ENCODE results near the gene FAM3A. TPM values are rescaled to one million over a fixed set of nuclear protein-coding genes. Genes with fewer than 3 reads are reported as not detected.

Gene FAM3A
- total RNA-seq, 2 donors from 2014 or later = 23.6 to 24.3 TPM

DNA sequence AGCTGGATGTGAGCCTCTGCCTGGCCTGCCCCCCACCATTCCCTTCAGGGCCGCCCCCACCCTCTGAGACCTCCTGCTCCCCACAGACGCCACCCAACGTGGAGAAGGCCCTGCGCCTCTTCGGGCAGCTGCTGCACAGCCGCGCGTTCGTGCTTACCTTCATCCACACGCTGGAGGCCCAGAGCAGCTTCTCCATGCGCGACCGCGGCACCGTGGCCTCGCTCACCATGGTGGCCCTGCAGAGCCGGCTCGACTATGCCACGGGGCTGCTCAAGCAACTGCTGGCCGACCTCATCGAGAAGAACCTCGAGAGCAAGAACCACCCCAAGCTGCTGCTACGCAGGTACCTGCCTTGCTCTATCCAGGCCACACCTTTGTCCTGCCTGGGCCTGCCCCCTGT is 47.8 kb downstream of the FAM3A start:
- TF ChIP-seq, protein P1, sequence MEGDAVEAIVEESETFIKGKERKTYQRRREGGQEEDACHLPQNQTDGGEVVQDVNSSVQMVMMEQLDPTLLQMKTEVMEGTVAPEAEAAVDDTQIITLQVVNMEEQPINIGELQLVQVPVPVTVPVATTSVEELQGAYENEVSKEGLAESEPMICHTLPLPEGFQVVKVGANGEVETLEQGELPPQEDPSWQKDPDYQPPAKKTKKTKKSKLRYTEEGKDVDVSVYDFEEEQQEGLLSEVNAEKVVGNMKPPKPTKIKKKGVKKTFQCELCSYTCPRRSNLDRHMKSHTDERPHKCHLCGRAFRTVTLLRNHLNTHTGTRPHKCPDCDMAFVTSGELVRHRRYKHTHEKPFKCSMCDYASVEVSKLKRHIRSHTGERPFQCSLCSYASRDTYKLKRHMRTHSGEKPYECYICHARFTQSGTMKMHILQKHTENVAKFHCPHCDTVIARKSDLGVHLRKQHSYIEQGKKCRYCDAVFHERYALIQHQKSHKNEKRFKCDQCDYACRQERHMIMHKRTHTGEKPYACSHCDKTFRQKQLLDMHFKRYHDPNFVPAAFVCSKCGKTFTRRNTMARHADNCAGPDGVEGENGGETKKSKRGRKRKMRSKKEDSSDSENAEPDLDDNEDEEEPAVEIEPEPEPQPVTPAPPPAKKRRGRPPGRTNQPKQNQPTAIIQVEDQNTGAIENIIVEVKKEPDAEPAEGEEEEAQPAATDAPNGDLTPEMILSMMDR (conservative IDR thresholded peaks at IDR 0.05) = no peak
- peaks cover 57% of the 10 kb centered on the region for H3K9me3 Mint-ChIP-seq
- H3K27me3 Mint-ChIP-seq (ENCODE audit: insufficient read depth) = no peaks in the 10 kb centered on the region

DNA sequence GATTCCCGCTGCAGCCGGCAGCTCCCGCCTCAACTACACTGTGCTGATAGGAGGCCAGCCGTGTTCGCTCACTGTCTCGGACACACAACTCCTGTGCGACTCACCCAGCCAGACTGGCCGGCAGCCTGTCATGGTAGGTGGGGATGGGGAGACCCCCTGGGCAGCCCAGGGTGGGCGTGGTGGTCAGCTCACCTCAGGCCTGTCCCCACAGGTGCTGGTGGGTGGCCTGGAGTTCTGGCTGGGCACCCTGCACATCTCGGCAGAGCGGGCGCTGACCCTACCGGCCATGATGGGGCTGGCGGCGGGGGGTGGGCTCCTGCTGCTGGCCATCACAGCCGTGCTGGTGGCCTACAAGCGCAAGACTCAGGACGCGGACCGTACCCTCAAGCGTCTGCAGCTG is 48.5 kb downstream of the FAM3A start:
- H3K36me3 ChIP-seq (ENCODE audit: control insufficient read depth, insufficient read depth, low read length) = no peaks in the 10 kb centered on the region
- Mint-ChIP-seq H3K36me3 (ENCODE audit: low read depth) (peaks cover 13% of the 10 kb centered on the region), H3K27me3 (ENCODE audit: insufficient read depth) (no peaks in the 10 kb centered on the region), H3K4me1 (no peaks in the 10 kb centered on the region), H3K4me3 (no peak overlapping the region), H3K27ac (no peak overlapping the region), H3K9me3 (peaks cover 59% of the 10 kb centered on the region)
- DNase-seq = no peak
- no peak overlapping the region for H3K4me3 ChIP-seq (ENCODE audit: low read length)
- TF ChIP-seq, protein P1 (conservative IDR thresholded peaks at IDR 0.05) = no peak
- H3K9me3 ChIP-seq (ENCODE audit: control insufficient read depth, low read length) = no peaks in the 10 kb centered on the region
- no peak overlapping the region for H3K9ac ChIP-seq (ENCODE audit: extremely low read depth, low read length, poor library complexity, severe bottlenecking)
- 97 to 100% methylated on average over 4 to 20 of the region's 21 CpGs for WGBS, 2 experiments (ENCODE audit: insufficient coverage in 1 of 2, insufficient read length in 1 of 2)
- H3K27me3 ChIP-seq (ENCODE audit: control insufficient read depth, insufficient read depth, low read length, poor library complexity, severe bottlenecking) = no peaks in the 10 kb centered on the region
- H3K27ac ChIP-seq (ENCODE audit: low read depth, low read length) = no peak overlapping the region
- H3K4me1 ChIP-seq (ENCODE audit: control insufficient read depth, insufficient read depth, low read length) = no peaks in the 10 kb centered on the region

More for the DNA sequence above, 47.8 kb downstream of the FAM3A start:
- Mint-ChIP-seq H3K36me3 (ENCODE audit: low read depth) (peaks cover 9% of the 10 kb centered on the region), H3K27ac (no peak overlapping the region), H3K4me3 (no peak overlapping the region), H3K4me1 (no peaks in the 10 kb centered on the region)
- Histone ChIP-seq H3K9me3 (ENCODE audit: control insufficient read depth, low read length) (no peaks in the 10 kb centered on the region), H3K27me3 (ENCODE audit: control insufficient read depth, insufficient read depth, low read length, poor library complexity, severe bottlenecking) (no peaks in the 10 kb centered on the region), H3K9ac (ENCODE audit: extremely low read depth, low read length, poor library complexity, severe bottlenecking) (no peak overlapping the region), H3K36me3 (ENCODE audit: control insufficient read depth, insufficient read depth, low read length) (no peaks in the 10 kb centered on the region), H3K4me3 (ENCODE audit: low read length) (no peak overlapping the region), H3K4me1 (ENCODE audit: control insufficient read depth, insufficient read depth, low read length) (no peaks in the 10 kb centered on the region), H3K27ac (ENCODE audit: low read depth, low read length) (no peak overlapping the region)
- no peak for DNase-seq
- WGBS, 2 experiments (ENCODE audit: insufficient coverage in 1 of 2, insufficient read length in 1 of 2) = 95 to 100% methylated on average over 1 to 23 of the region's 23 CpGs

DNA sequence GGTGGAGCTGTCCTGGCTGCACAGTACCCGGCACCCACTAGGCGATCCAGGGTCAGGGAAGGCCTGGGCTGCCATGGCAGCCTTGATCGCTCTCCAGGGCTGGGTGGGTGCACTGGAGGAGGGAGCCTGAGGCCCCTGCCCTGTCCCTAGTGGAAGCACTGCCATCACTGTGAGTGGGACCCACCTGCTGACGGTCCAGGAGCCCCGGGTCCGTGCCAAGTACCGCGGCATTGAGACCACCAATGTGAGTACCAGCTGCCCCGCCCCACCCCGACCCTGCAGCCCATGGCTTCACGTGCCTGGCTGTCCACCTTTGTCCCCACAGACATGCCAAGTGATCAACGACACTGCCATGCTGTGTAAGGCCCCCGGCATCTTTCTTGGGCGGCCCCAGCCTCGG is 49.1 kb downstream of the FAM3A start:
- TF ChIP-seq, protein P1 (conservative IDR thresholded peaks at IDR 0.05) = no peak
- peaks cover 9% of the 10 kb centered on the region for H3K36me3 Mint-ChIP-seq (ENCODE audit: low read depth)
- H3K36me3 ChIP-seq (ENCODE audit: control insufficient read depth, insufficient read depth, low read length) = no peaks in the 10 kb centered on the region
- H3K27ac ChIP-seq (ENCODE audit: low read depth, low read length) = no peak overlapping the region
- H3K4me3 ChIP-seq (ENCODE audit: low read length) = no peak overlapping the region
- 95 to 97% methylated on average over 5 to 15 of the region's 15 CpGs for WGBS, 2 experiments (ENCODE audit: insufficient coverage in 1 of 2, insufficient read length in 1 of 2)
- H3K27ac Mint-ChIP-seq = no peak overlapping the region
- no peaks in the 10 kb centered on the region for H3K27me3 ChIP-seq (ENCODE audit: control insufficient read depth, insufficient read depth, low read length, poor library complexity, severe bottlenecking)
- H3K9ac ChIP-seq (ENCODE audit: extremely low read depth, low read length, poor library complexity, severe bottlenecking) = no peak overlapping the region
- H3K9me3 ChIP-seq (ENCODE audit: control insufficient read depth, low read length) = no peaks in the 10 kb centered on the region
- DNase-seq = no peak
- H3K9me3 Mint-ChIP-seq = peaks cover 57% of the 10 kb centered on the region
- H3K4me3 Mint-ChIP-seq = no peak overlapping the region
- no peaks in the 10 kb centered on the region for H3K4me1 Mint-ChIP-seq
- no peaks in the 10 kb centered on the region for H3K27me3 Mint-ChIP-seq (ENCODE audit: insufficient read depth)
- no peaks in the 10 kb centered on the region for H3K4me1 ChIP-seq (ENCODE audit: control insufficient read depth, insufficient read depth, low read length)
